H9 (cell line): ENCODE measurements around the gene TPPP3. TPM values are rescaled to one million over a fixed set of nuclear protein-coding genes. Genes with fewer than 3 reads are reported as not detected.

Source experiments
- DNase-seq: peaks from one replicate; pipeline ENCODE4 v3.0.0-alpha.2; 2017
- H2AFZ ChIP-seq: one replicate; pipeline ENCODE4 v1.6.1; 2013; ENCODE audit warnings: mild to moderate bottlenecking, low read length, control low read depth, moderate library complexity
- H2AK5ac ChIP-seq: 2 replicates; pipeline ENCODE4 v1.6.1; 2013; ENCODE audit warnings: low read length, control low read depth, mixed read lengths; ENCODE audit not compliant: insufficient read length
- H2BK120ac ChIP-seq: one replicate; pipeline ENCODE4 v1.6.1; 2013; ENCODE audit warnings: low read depth, mild to moderate bottlenecking, low read length, control low read depth, inconsistent platforms; ENCODE audit not compliant: poor library complexity, severe bottlenecking
- H2BK12ac ChIP-seq: 2 replicates; pipeline ENCODE4 v1.6.1; 2013; ENCODE audit warnings: low read length, control low read depth, mixed read lengths, low read depth; ENCODE audit not compliant: insufficient read length
- H2BK15ac ChIP-seq: 2 replicates; pipeline ENCODE4 v1.6.1; 2013; ENCODE audit warnings: low read depth, low read length, control low read depth
- H2BK20ac ChIP-seq: one replicate; pipeline ENCODE4 v1.6.1; 2013; ENCODE audit warnings: low read depth, mild to moderate bottlenecking, low read length, control low read depth, inconsistent platforms; ENCODE audit not compliant: poor library complexity, severe bottlenecking
- H2BK5ac ChIP-seq: 2 replicates; pipeline ENCODE4 v1.6.1; 2013; ENCODE audit warnings: low read length, control low read depth, mixed read lengths; ENCODE audit not compliant: insufficient read length
- H3K14ac ChIP-seq: 2 replicates; pipeline ENCODE4 v1.6.1; 2013; ENCODE audit warnings: low read length, control low read depth; ENCODE audit not compliant: insufficient read depth
- H3K18ac ChIP-seq: 2 replicates; pipeline ENCODE4 v1.6.1; 2013; ENCODE audit warnings: low read depth, mild to moderate bottlenecking, mixed read lengths, low read length, control low read depth; ENCODE audit not compliant: insufficient read length
- H3K23ac ChIP-seq: 2 replicates; pipeline ENCODE4 v1.6.1; 2013; ENCODE audit warnings: low read length, control low read depth, mixed read lengths, low read depth; ENCODE audit not compliant: insufficient read length
- H3K23me2 ChIP-seq: 2 replicates; pipeline ENCODE4 v1.6.1; 2013; ENCODE audit warnings: low read depth, mild to moderate bottlenecking, mixed read lengths, low read length, control low read depth; ENCODE audit not compliant: insufficient read length, poor library complexity, severe bottlenecking
- H3K27ac ChIP-seq: 2 replicates; pipeline ENCODE4 v1.5.1; 2013; ENCODE audit warnings: low read length, control low read depth, mixed read lengths, low read depth; ENCODE audit not compliant: insufficient read length
- H3K27me3 ChIP-seq: 2 replicates; pipeline ENCODE4 v1.6.1; 2013; ENCODE audit warnings: low read length, control low read depth, inconsistent platforms; ENCODE audit not compliant: insufficient read depth
- H3K4ac ChIP-seq: 2 replicates; pipeline ENCODE4 v1.6.1; 2013; ENCODE audit warnings: low read depth, mild to moderate bottlenecking, control low read depth, inconsistent platforms, low read length, moderate library complexity
- H3K4me1 ChIP-seq: 2 replicates; pipeline ENCODE4 v1.6.1; 2013; ENCODE audit warnings: low read length, control low read depth, inconsistent platforms; ENCODE audit not compliant: insufficient read depth
- H3K4me2 ChIP-seq: 2 replicates; pipeline ENCODE4 v1.6.1; 2013; ENCODE audit warnings: low read length, control low read depth, mixed read lengths; ENCODE audit not compliant: insufficient read length, insufficient read depth
- H3K56ac ChIP-seq: 2 replicates; pipeline ENCODE4 v1.6.1; 2013; ENCODE audit warnings: low read depth, mild to moderate bottlenecking, mixed read lengths, low read length, control low read depth; ENCODE audit not compliant: insufficient read length
- H3K79me1 ChIP-seq: 2 replicates; pipeline ENCODE4 v1.6.1; 2013; ENCODE audit warnings: low read depth, mild to moderate bottlenecking, moderate library complexity, low read length, control low read depth, inconsistent platforms; ENCODE audit not compliant: insufficient read depth, poor library complexity, severe bottlenecking
- H3K79me2 ChIP-seq: 2 replicates; pipeline ENCODE4 v1.6.1; 2013; ENCODE audit warnings: low read length, control low read depth, inconsistent platforms; ENCODE audit not compliant: insufficient read depth
- H3K9ac ChIP-seq: 2 replicates; pipeline ENCODE4 v1.6.1; 2013; ENCODE audit warnings: low read length, control low read depth, mixed read lengths; ENCODE audit not compliant: insufficient read length; ENCODE audit errors: extremely low read depth
- H3K9me3 ChIP-seq: one replicate; pipeline ENCODE4 v1.6.1; 2013; ENCODE audit warnings: low read depth, low read length, inconsistent platforms; ENCODE audit not compliant: control insufficient read depth
- H3T11ph ChIP-seq: one replicate; pipeline ENCODE4 v1.6.1; 2013; ENCODE audit warnings: mild to moderate bottlenecking, low read length, control low read depth, inconsistent platforms
- H4K20me1 ChIP-seq: one replicate; pipeline ENCODE4 v1.6.1; 2013; ENCODE audit not compliant: control insufficient read depth, insufficient read length, insufficient read depth
- H4K5ac ChIP-seq: 2 replicates; pipeline ENCODE4 v1.6.1; 2013; ENCODE audit warnings: low read depth, mild to moderate bottlenecking, mixed read lengths, low read length, control low read depth; ENCODE audit not compliant: insufficient read length
- H4K8ac ChIP-seq: replicated peaks from 2 replicates; pipeline ENCODE4 v1.6.1; 2013; ENCODE audit warnings: low read length, control low read depth, mixed read lengths, low read depth; ENCODE audit not compliant: insufficient read length
- H4K91ac ChIP-seq: 2 replicates; pipeline ENCODE4 v1.6.1; 2013; ENCODE audit warnings: low read depth, mild to moderate bottlenecking, moderate library complexity, mixed read lengths, low read length, control low read depth; ENCODE audit not compliant: insufficient read length
- H3K27ac Mint-ChIP-seq, 3 experiments: 2 replicates in 2 of 3; 3 replicates in 1 of 3; pipeline ENCODE4 v1.8.0; 2020 to 2021; ENCODE audit warnings: mixed read lengths in 3 of 3, mild to moderate bottlenecking in 1 of 3, moderate library complexity in 1 of 3
- H3K27me3 Mint-ChIP-seq: 2 replicates; pipeline ENCODE4 v1.8.0; 2021; ENCODE audit warnings: low read depth, mild to moderate bottlenecking, moderate library complexity, mixed read lengths
- H3K36me3 Mint-ChIP-seq, 3 experiments: 2 replicates in 2 of 3; 3 replicates in 1 of 3; pipeline ENCODE4 v1.8.0; 2020 to 2021; ENCODE audit warnings: low read depth in 3 of 3, mixed read lengths in 3 of 3; ENCODE audit not compliant: insufficient read depth in 1 of 3
- H3K4me1 Mint-ChIP-seq, 2 experiments: 2 replicates each; pipeline ENCODE4 v1.8.0; 2020; ENCODE audit warnings: mixed read lengths in 2 of 2
- H3K4me3 Mint-ChIP-seq, 2 experiments: 2 replicates in 1 of 2; 3 replicates in 1 of 2; pipeline ENCODE4 v1.8.0; 2020 to 2021; ENCODE audit warnings: mild to moderate bottlenecking in 2 of 2, mixed read lengths in 2 of 2, moderate library complexity in 1 of 2
- H3K9me3 Mint-ChIP-seq, 2 experiments: 2 replicates in 1 of 2; 3 replicates in 1 of 2; pipeline ENCODE4 v1.8.0; 2020; ENCODE audit warnings: mild to moderate bottlenecking in 2 of 2, mixed read lengths in 2 of 2, moderate library complexity in 1 of 2
- CTCF ChIP-seq: fragments of 200-600 bp; sonication (generic); conservative IDR thresholded peaks from 3 replicates; pipeline ENCODE4 v1.8.0; 2021; ENCODE audit warnings: antibody characterized with exemption, mild to moderate bottlenecking
- WGBS: extraction: QIAGEN DNeasy Blood & Tissue Kit; methylation state at CpG from one replicate; pipeline ENCODE4 v1.1.7; 2013; ENCODE audit warnings: missing lambda C conversion rate, low lambda C conversion rate, mixed read lengths; ENCODE audit not compliant: insufficient read length; ENCODE audit errors: extremely low coverage; 5-methylcytosine and 5-hydroxymethylcytosine counted together
- total RNA-seq: library from RNA; stranded (reverse); gene quantifications from 2 replicates; pipeline ENCODE4 v1.2.1, GENCODE V29; 2021

TPPP3 gene
- total RNA-seq, 1 experiment from 2014 or later: 0.79 TPM

- H2AFZ ChIP-seq: no peak overlapping the region
- no CpG with 5 or more reads among the region's 19 CpGs for WGBS
- H3K23me2 ChIP-seq: no peaks in the 10 kb centered on the region
- H3K4me1 ChIP-seq: peaks cover 2% of the 10 kb centered on the region; the same call in 1 of the 2 replicates
- no peak overlapping the region for H3K4ac ChIP-seq
- H4K8ac ChIP-seq: no peak overlapping the region
- H2BK5ac ChIP-seq: no peak overlapping the region
- peaks cover 51% of the 10 kb centered on the region for H3K27me3 Mint-ChIP-seq
- H3K4me2 ChIP-seq: no peak overlapping the region
- H4K91ac ChIP-seq: no peak overlapping the region
- no peak overlapping the region for H3K18ac ChIP-seq
- H2AK5ac ChIP-seq: no peak overlapping the region
- H2BK12ac ChIP-seq: no peak overlapping the region
- H3K9me3 ChIP-seq: no peaks in the 10 kb centered on the region
- H4K20me1 ChIP-seq: peaks cover 2% of the 10 kb centered on the region
- peak; percentile 16; the same call in 1 of the 3 replicates for TF ChIP-seq CTCF
- peaks cover 0 to 1% (median 0%) of the 10 kb centered on the region in 3 experiments; a peak in 1 of 7 replicates for H3K36me3 Mint-ChIP-seq
- H3K79me2 ChIP-seq: no peaks in the 10 kb centered on the region
- H3K14ac ChIP-seq: no peak overlapping the region; the same call in 1 of the 2 replicates
- H3K23ac ChIP-seq: no peak overlapping the region
- DNase-seq: no peak
- no peak overlapping the region for H3K56ac ChIP-seq
- H3K9me3 Mint-ChIP-seq: no peaks in the 10 kb centered on the region
- no peak overlapping the region for H2BK20ac ChIP-seq
- no peaks in the 10 kb centered on the region for H3K79me1 ChIP-seq
- no peak overlapping the region; a peak in 1 of 7 replicates for H3K27ac Mint-ChIP-seq
- no peak overlapping the region for H3K27ac ChIP-seq
- peaks cover 6% of the 10 kb centered on the region; the same call in 1 of the 2 replicates for H3K27me3 ChIP-seq
- H3T11ph ChIP-seq: no peak overlapping the region
- H3K4me3 Mint-ChIP-seq: no peak overlapping the region
- no peak overlapping the region for H4K5ac ChIP-seq
- H3K4me1 Mint-ChIP-seq: peaks cover 27 to 38% of the 10 kb centered on the region in 2 experiments
- H2BK15ac ChIP-seq: no peak overlapping the region
- H3K9ac ChIP-seq: no peak overlapping the region
- H2BK120ac ChIP-seq: no peak overlapping the region
These were observed 6.7 kb upstream of the TPPP3 start for GRCh38 chr16:67399749-67400704.
